HepG2 (cell line): ENCODE data around the gene SLC28A3. TPM values are rescaled to one million over a fixed set of nuclear protein-coding genes. Genes with fewer than 3 reads are reported as not detected.

ENCODE experiments used
- ATAC-seq: fragments of 200-7000 bp; cut with Tn5 transposase; 3 replicates; pipeline ENCODE4 v1.9.1; 2020; ENCODE audit warnings: mild to moderate bottlenecking, moderate library complexity
- BruUV-seq: library from RNA; stranded (reverse); fragments of 400-500 nt; replicated peaks from 2 replicates; lab custom pipeline; 2021; lab: Mats Ljungman, UMichigan
- CTCF ChIA-PET: fragments of 300-600 bp; formaldehyde crosslinking; extraction: SDS; loops from one replicate; lab custom pipeline; 2021; ENCODE audit warnings: low total read pairs, inconsistent platforms, low intra/inter-chr PET ratio; lab: Yijun Ruan, JAX
- POLR2A ChIA-PET: fragments of 350-600 bp; sonication (Branson Sonifier 250); formaldehyde crosslinking; loops from one replicate; lab custom pipeline; 2020; ENCODE audit warnings: antibody characterized with exemption, inconsistent platforms; lab: Yijun Ruan, JAX
- DNase-seq: peaks from one replicate; pipeline ENCODE4 v3.0.0-alpha.2; 2015; ENCODE audit warnings: low spot score
- FAIRE-seq: peaks from 3 replicates; lab custom pipeline; 2011; peaks lifted over from hg19 to GRCh38; lab: Jason Lieb, UNC
- H2AFZ ChIP-seq: one replicate; pipeline ENCODE4 v1.6.1; 2011; ENCODE audit warnings: low read length, inconsistent platforms
- H3K27ac ChIP-seq: fragments of 300-600 bp; 3 replicates; pipeline ENCODE4 v1.8.0; 2011; ENCODE audit warnings: mixed run types, mild to moderate bottlenecking, mixed read lengths, low read length, inconsistent platforms; ENCODE audit not compliant: insufficient read depth; ENCODE audit errors: extremely low read length
- H3K27me3 ChIP-seq, 2 experiments: fragments of 200-600 bp in 1 of 2; 2 replicates in 1 of 2; 3 replicates in 1 of 2; pipeline versions ENCODE4 v1.6.0 to v1.8.0; 2011; ENCODE audit warnings: low read length in 2 of 2, mild to moderate bottlenecking in 2 of 2, moderate library complexity in 2 of 2, inconsistent platforms in 1 of 2; ENCODE audit not compliant: insufficient read depth in 2 of 2, control insufficient read depth in 1 of 2
- H3K36me3 ChIP-seq, 2 experiments: fragments of 200-600 bp in 1 of 2; replicated peaks in 1 of 2; 2 replicates in 1 of 2; 3 replicates in 1 of 2; pipeline versions ENCODE4 v1.5.1 to v1.8.0; 2011; ENCODE audit warnings: low read length in 2 of 2, inconsistent platforms in 1 of 2; ENCODE audit not compliant: insufficient read depth in 2 of 2, control insufficient read depth in 1 of 2
- H3K4me1 ChIP-seq: 2 replicates; pipeline ENCODE4 v1.5.1; 2012; ENCODE audit warnings: low read length, inconsistent platforms; ENCODE audit not compliant: insufficient read depth
- H3K4me2 ChIP-seq: 2 replicates; pipeline ENCODE4 v1.6.0; 2011; ENCODE audit warnings: low read depth, low read length, inconsistent platforms
- H3K4me3 ChIP-seq, 3 experiments: fragments of 200-600 bp in 1 of 3; sonication (generic), shearing (Covaris generic) in 1 of 3; replicated peaks in 1 of 3; 2 replicates each; pipeline ENCODE4 v1.5.1; 2011 to 2016; ENCODE audit warnings: low read length in 3 of 3, inconsistent platforms in 2 of 3, low read depth in 2 of 3, mild to moderate bottlenecking in 2 of 3, control low read depth in 1 of 3, mixed read lengths in 1 of 3; ENCODE audit not compliant: insufficient read depth in 1 of 3
- H3K79me2 ChIP-seq: one replicate; pipeline ENCODE4 v1.6.1; 2011; ENCODE audit warnings: low read length, inconsistent platforms; ENCODE audit not compliant: insufficient read depth
- H3K9ac ChIP-seq: 2 replicates; pipeline ENCODE4 v1.6.0; 2011; ENCODE audit warnings: mild to moderate bottlenecking, low read depth, low read length, inconsistent platforms; ENCODE audit not compliant: insufficient read depth
- H3K9me3 ChIP-seq: 2 replicates; pipeline ENCODE4 v1.5.1; 2012; ENCODE audit warnings: mild to moderate bottlenecking, low read length
- H4K20me1 ChIP-seq: 2 replicates; pipeline ENCODE4 v1.6.0; 2011; ENCODE audit warnings: inconsistent platforms, mild to moderate bottlenecking, low read length, moderate library complexity; ENCODE audit not compliant: insufficient read depth
- ATRX ChIP-seq: sonication (generic); formaldehyde crosslinking; IDR thresholded peaks from 2 replicates; pipeline ENCODE4 v1.4.0; 2020; ENCODE audit warnings: missing genetic modification reagents, borderline replicate concordance
- BRCA1 ChIP-seq: sonication (generic); formaldehyde crosslinking; IDR thresholded peaks from 2 replicates; pipeline ENCODE4 v1.4.0; 2020; ENCODE audit warnings: missing genetic modification reagents
- HNRNPLL ChIP-seq: fragments of 200-400 bp; formaldehyde crosslinking; IDR thresholded peaks from 2 replicates; pipeline ENCODE4 v1.6.1; 2017; ENCODE audit warnings: mild to moderate bottlenecking, low read depth, low read length; ENCODE audit not compliant: poor library complexity, severe bottlenecking
- KIAA2018 ChIP-seq: sonication (generic); formaldehyde crosslinking; IDR thresholded peaks from 2 replicates; pipeline ENCODE4 v1.5.0; 2020; ENCODE audit warnings: mild to moderate bottlenecking, missing genetic modification reagents, borderline replicate concordance
- PRDM15 ChIP-seq: sonication (generic); formaldehyde crosslinking; IDR thresholded peaks from 2 replicates; pipeline ENCODE4 v1.4.0; 2020; ENCODE audit warnings: missing genetic modification reagents
- PRDM4 ChIP-seq: sonication (generic); formaldehyde crosslinking; IDR thresholded peaks from 2 replicates; pipeline ENCODE4 v1.9.0; 2021; ENCODE audit warnings: missing genetic modification reagents, borderline replicate concordance
- TP53 ChIP-seq: sonication (generic); formaldehyde crosslinking; conservative IDR thresholded peaks from 2 replicates; pipeline ENCODE4 v1.4.0; 2020; ENCODE audit warnings: missing genetic modification reagents
- ZNF3 ChIP-seq: IDR thresholded peaks from 2 replicates; pipeline ENCODE4 v1.7.0; 2017; ENCODE audit warnings: inconsistent platforms
- ZNF343 ChIP-seq: sonication (generic); formaldehyde crosslinking; IDR thresholded peaks from 2 replicates; pipeline ENCODE4 v1.4.0; 2020; ENCODE audit warnings: mild to moderate bottlenecking, missing genetic modification reagents
- WGBS: methylation state at CpG from one replicate; pipeline ENCODE4 v1.1.6; 2017; ENCODE audit warnings: low lambda C conversion rate; 5-methylcytosine and 5-hydroxymethylcytosine counted together
- in situ Hi-C: cut with HindIII; loops from 2 replicates; pipeline ENCODE4 v1.10.0; 2017; ENCODE audit warnings: low pct_unique_long_range_greater_than_20kb; ENCODE audit not compliant: extremely low pct_ligation_motif_present
- intact Hi-C: fragments of 100-400 bp; cut with micrococcal nuclease; formaldehyde crosslinking; loops from one replicate; pipeline ENCODE4 v1.10.0; 2022; ENCODE audit not compliant: unreplicated experiment
- polyA plus RNA-seq, 8 experiments: library from polyadenylated mRNA; depleted of rRNA in 3 of 8; stranded (reverse) in 7 of 8; unstranded in 1 of 8; fragments of >200 nt; fragmentation: Illumina TruSeq in 4 of 8; extraction: Trizol in 4 of 8; gene quantifications; 2 replicates each; pipeline versions ENCODE4 v1.2.1 to v1.2.3, GENCODE V29; 2011 to 2016; ENCODE audit warnings: low read depth in 4 of 8, missing spikeins in 1 of 8, mixed read lengths in 1 of 8; ENCODE audit not compliant: insufficient read depth in 1 of 8
- total RNA-seq, 5 experiments: library from RNA; depleted of rRNA; stranded (reverse); fragments of >200 nt; fragmentation: Illumina TruSeq; extraction: Trizol; gene quantifications; 2 replicates each; pipeline ENCODE4 v1.2.3, GENCODE V29; 2016; ENCODE audit warnings: low read depth in 1 of 5

SLC28A3 gene
- total and polyA plus RNA-seq, 2 of the 13 experiments (the other 11 are each of a cell fraction or from before 2014, with no cell fraction given), result not detected

- no peak overlapping the region for H3K4me2 ChIP-seq
- no peak overlapping the region for H2AFZ ChIP-seq
- H3K9me3 ChIP-seq, result no peaks in the 10 kb centered on the region
- no peaks in the 10 kb centered on the region for H4K20me1 ChIP-seq
- CTCF ChIA-PET, result no interaction called here
- H3K4me1 ChIP-seq, result no peaks in the 10 kb centered on the region
- ATAC-seq (no peak), DNase-seq (no peak), FAIRE-seq (no peak)
- intact Hi-C loops (no loop called here), in situ Hi-C loops (no loop called here)
- BruUV-seq, result no TSS peak
- no peak overlapping the region for H3K27ac ChIP-seq
- 0% methylated on average over 1 of the region's 1 CpG for WGBS
- H3K27me3 ChIP-seq, result peaks cover 0 to 4% of the 10 kb centered on the region in 2 experiments; a peak in 2 of 5 replicates
- no peak overlapping the region for H3K4me3 ChIP-seq
- H3K36me3 ChIP-seq, result no peaks in the 10 kb centered on the region
- no peaks in the 10 kb centered on the region for H3K79me2 ChIP-seq
- H3K9ac ChIP-seq, result no peak overlapping the region
- POLR2A ChIA-PET, result no interaction called here
- TF ChIP-seq KIAA2018 (no peak), ZNF343 (no peak), PRDM15 (CRISPR knock-in tag) (no peak), ZNF3 (CRISPR knock-in tag) (no peak), HNRNPLL (no peak), BRCA1 (CRISPR knock-in tag) (no peak), ATRX (CRISPR knock-in tag) (no peak), TP53 (no peak), PRDM4 (CRISPR knock-in tag) (no peak)
Measured at GRCh38 chr9:84354035-84354434, 13.5 kb upstream of the SLC28A3 start.
